Measurements from ENCODE around the gene LGALS9C.
"Not testable (repeated sequence)": the region's sequence is repeated elsewhere in the genome, so short reads cannot be mapped to it uniquely, and the experiment has no call there.

Gene LGALS9C

DNA sequence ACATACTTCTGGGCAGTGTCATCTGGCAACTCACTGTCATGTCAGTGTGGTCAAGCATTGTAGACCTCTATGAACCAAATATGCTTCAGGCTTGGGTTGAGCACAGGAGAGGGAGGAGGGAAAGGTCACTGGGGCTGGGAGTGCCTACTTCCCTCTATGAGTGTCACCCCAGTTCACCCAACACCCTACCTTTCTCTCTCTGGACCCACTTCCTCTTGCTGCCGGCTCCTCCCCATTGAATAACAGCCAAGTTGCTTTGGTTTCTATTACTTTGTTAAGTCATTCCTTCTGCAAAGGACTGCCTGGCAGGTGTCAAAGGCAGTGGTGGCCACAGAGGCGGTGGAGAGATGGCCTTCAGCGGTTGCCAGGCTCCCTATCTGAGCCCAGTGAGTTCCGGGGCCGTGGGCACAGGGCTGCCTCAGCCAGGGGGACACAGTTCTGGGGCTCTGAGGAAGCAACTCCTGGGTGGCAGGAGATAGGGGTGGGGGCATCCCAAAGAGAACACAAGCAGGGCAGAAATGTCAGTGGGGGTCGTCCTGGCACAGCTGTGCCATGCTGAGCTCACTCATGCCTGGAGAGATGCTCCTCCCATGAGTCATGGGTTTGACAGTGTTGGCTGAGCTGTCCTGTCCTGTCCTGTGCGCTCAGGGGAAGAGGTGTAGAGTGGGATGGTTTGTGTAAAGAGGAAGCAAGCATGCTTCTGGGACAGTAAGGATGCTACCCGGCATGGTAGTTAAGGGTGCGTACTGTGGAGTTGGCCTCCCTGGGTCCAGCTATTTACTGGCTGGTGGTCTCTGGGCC lies at the start of gene LGALS9C:
TSS of gene LGALS9C (plus strand) at position 282 of the 801 bp plus-strand sequence. CDS start at position 348, 66 bp downstream.
- H3K4me3 ChIP-seq (ENCODE audit: low read length); H3K9ac ChIP-seq (ENCODE audit: low read length); H3K9me3 ChIP-seq (ENCODE audit: control insufficient read depth, low read depth, low read length); H3K4me1 ChIP-seq (ENCODE audit: control insufficient read depth, low read depth, low read length); H3K36me3 ChIP-seq (ENCODE audit: control insufficient read depth, low read depth, low read length); H3K27me3 ChIP-seq (ENCODE audit: control insufficient read depth, insufficient read depth, low read length); H3K27ac ChIP-seq (ENCODE audit: low read length): not testable (repeated sequence)

DNA sequence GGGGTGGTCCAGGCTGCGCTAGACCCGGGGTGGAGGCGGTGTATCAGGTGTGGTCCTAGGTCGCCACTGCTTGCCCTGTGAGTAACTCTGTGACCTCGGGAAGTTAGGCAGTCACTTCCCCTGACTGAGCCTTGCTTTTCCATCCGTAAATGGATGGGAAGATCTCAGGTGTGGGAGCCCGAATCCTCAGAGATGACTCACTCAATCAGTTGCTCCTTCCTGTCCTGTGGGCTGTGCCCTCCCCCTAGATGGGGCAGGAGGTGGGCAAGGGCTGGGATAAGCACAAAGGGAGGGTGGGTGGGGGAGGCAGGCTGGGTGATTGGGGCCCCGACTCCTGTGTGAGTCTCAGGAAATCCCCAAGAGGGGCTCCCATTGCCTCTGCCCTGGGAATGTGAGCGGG lies 44.4 kb upstream of the LGALS9C start:
- H3K27ac ChIP-seq (ENCODE audit: low read length); H3K9me3 ChIP-seq (ENCODE audit: control insufficient read depth, low read depth, low read length); H3K9ac ChIP-seq (ENCODE audit: low read length); H3K4me3 ChIP-seq (ENCODE audit: low read length); H3K27me3 ChIP-seq (ENCODE audit: control insufficient read depth, insufficient read depth, low read length); H3K36me3 ChIP-seq (ENCODE audit: control insufficient read depth, low read depth, low read length); H3K4me1 ChIP-seq (ENCODE audit: control insufficient read depth, low read depth, low read length): not testable (repeated sequence)

DNA sequence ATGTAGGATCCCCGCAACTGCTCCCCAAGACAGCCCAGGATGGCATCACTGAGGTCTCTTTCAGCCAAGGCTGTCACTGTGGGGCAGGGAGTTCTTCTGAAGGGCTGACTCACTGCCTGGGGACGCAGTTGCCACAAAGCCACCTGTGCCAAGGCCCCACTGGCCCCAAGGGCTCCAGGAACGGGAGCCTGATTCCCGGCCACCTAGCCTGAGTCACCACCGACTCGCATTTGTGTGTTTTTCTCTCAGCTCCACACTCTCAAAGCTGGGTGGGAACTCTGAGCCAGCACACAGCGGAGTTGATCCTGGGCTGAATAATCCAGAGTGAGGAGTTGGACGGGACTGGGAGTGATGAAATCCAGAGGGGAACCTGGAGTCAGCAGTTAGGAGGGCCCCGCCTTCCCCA lies 37.1 kb upstream of the LGALS9C start:
- H3K27me3 ChIP-seq (ENCODE audit: control insufficient read depth, insufficient read depth, low read length); H3K4me1 ChIP-seq (ENCODE audit: control insufficient read depth, low read depth, low read length); H3K9ac ChIP-seq (ENCODE audit: low read length); H3K9me3 ChIP-seq (ENCODE audit: control insufficient read depth, low read depth, low read length); H3K36me3 ChIP-seq (ENCODE audit: control insufficient read depth, low read depth, low read length); H3K4me3 ChIP-seq (ENCODE audit: low read length); H3K27ac ChIP-seq (ENCODE audit: low read length): not testable (repeated sequence)

GRCh38 chr17:18442093-18442492 lies 34.5 kb upstream of the LGALS9C start:
- H3K27me3 ChIP-seq (ENCODE audit: control insufficient read depth, insufficient read depth, low read length); H3K4me1 ChIP-seq (ENCODE audit: control insufficient read depth, low read depth, low read length); H3K4me3 ChIP-seq (ENCODE audit: low read length); H3K36me3 ChIP-seq (ENCODE audit: control insufficient read depth, low read depth, low read length); H3K9ac ChIP-seq (ENCODE audit: low read length); H3K9me3 ChIP-seq (ENCODE audit: control insufficient read depth, low read depth, low read length); H3K27ac ChIP-seq (ENCODE audit: low read length): not testable (repeated sequence)

DNA sequence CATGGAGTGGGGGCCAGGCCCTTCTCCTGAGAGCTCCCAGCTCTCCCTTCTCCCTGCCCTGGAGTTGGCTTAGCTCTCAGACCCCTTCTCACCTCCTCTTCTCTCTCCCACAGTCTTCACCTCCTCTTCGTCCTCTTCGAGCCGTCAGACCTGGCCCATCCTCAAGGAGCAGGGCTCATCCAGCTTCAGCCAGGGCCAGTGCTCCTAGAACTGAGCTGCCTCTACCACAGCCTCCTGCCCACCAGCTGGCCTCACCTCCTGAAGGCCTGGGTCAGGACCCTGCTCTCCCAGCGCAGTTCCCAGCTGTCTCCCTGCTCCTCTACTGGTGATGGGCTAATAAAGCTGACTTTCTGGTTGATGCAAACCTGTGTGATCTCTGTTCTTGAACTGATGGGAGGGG lies 34.1 kb upstream of the LGALS9C start:
- not testable (repeated sequence) for H3K9me3 ChIP-seq (ENCODE audit: control insufficient read depth, low read depth, low read length); H3K4me3 ChIP-seq (ENCODE audit: low read length); H3K27me3 ChIP-seq (ENCODE audit: control insufficient read depth, insufficient read depth, low read length); H3K4me1 ChIP-seq (ENCODE audit: control insufficient read depth, low read depth, low read length); H3K36me3 ChIP-seq (ENCODE audit: control insufficient read depth, low read depth, low read length); H3K9ac ChIP-seq (ENCODE audit: low read length); H3K27ac ChIP-seq (ENCODE audit: low read length)

GRCh38 chr17:18447476-18448205 lies 28.9 kb upstream of the LGALS9C start:
- not testable (repeated sequence) for H3K27me3 ChIP-seq (ENCODE audit: control insufficient read depth, insufficient read depth, low read length); H3K27ac ChIP-seq (ENCODE audit: low read length); H3K9ac ChIP-seq (ENCODE audit: low read length); H3K36me3 ChIP-seq (ENCODE audit: control insufficient read depth, low read depth, low read length); H3K4me3 ChIP-seq (ENCODE audit: low read length); H3K4me1 ChIP-seq (ENCODE audit: control insufficient read depth, low read depth, low read length); H3K9me3 ChIP-seq (ENCODE audit: control insufficient read depth, low read depth, low read length)

DNA sequence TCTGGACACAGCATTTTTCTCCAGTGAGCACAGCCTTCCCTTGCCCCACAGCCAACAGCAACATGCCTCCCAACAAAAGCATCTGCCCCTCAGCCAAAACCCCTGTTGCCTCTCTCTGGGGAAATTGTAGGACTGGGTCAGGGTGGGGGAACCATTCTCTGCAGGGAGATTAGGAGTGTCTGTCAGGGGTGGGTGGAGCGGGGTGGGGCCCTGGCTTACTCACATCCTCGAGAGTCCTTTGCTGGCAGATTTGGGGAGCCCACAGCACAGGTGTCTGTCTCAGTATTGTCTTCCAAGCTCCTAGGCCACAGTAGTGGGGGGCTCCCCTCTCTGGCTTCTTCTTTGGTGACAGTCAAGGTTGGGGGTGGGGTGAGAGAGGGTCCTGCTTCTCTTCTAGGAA lies 28.3 kb upstream of the LGALS9C start:
- H3K27ac ChIP-seq (ENCODE audit: low read length); H3K9ac ChIP-seq (ENCODE audit: low read length); H3K27me3 ChIP-seq (ENCODE audit: control insufficient read depth, insufficient read depth, low read length); H3K4me3 ChIP-seq (ENCODE audit: low read length); H3K36me3 ChIP-seq (ENCODE audit: control insufficient read depth, low read depth, low read length); H3K9me3 ChIP-seq (ENCODE audit: control insufficient read depth, low read depth, low read length); H3K4me1 ChIP-seq (ENCODE audit: control insufficient read depth, low read depth, low read length): not testable (repeated sequence)

DNA sequence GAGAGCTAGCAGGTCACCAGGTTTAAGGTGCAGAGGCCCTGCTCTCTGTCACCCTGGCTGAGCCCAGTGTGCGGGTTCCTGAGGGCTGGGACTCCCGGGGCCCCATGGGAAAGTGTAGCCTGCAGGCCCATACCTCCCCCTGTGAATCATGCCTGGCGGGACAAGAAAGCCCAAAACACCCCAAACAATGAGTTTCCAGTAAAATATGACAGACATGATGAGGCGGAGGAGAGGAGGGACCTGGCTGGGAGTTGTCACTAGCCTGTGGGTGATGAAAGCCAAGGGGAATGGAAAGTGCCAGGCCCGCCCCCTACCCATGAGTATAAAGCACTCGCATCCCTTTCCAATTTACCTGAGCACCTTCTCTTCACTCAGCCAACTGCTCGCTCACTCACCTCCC lies 26.8 kb upstream of the LGALS9C start:
- not testable (repeated sequence) for H3K4me3 ChIP-seq (ENCODE audit: low read length); H3K27ac ChIP-seq (ENCODE audit: low read length); H3K9me3 ChIP-seq (ENCODE audit: control insufficient read depth, low read depth, low read length); H3K27me3 ChIP-seq (ENCODE audit: control insufficient read depth, insufficient read depth, low read length); H3K36me3 ChIP-seq (ENCODE audit: control insufficient read depth, low read depth, low read length); H3K4me1 ChIP-seq (ENCODE audit: control insufficient read depth, low read depth, low read length); H3K9ac ChIP-seq (ENCODE audit: low read length)

DNA sequence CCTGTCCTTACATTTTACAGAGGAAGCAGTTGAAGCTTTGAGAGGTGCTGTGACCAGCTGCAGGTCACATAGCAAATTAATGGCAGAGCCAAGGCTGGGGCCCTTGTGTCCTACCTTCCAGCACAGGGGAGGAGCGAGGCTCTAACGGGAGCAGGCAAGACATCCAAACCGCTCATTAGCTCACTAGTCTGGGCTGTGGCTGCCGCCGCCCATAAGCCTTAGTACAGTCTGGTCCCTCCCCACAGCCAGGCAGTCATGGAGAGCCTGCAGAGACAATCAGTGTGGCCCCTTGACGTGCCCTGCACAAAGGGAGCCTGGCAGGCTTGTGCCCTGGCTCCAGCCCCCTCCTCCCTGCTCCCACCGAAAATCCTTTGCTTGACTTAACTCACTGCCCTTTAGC lies 25.6 kb upstream of the LGALS9C start:
- H3K27me3 ChIP-seq (ENCODE audit: control insufficient read depth, insufficient read depth, low read length); H3K9ac ChIP-seq (ENCODE audit: low read length); H3K4me3 ChIP-seq (ENCODE audit: low read length): not testable (repeated sequence)

GRCh38 chr17:18451969-18452368 lies 24.6 kb upstream of the LGALS9C start:
- not testable (repeated sequence) for H3K4me1 ChIP-seq (ENCODE audit: control insufficient read depth, low read depth, low read length); H3K9ac ChIP-seq (ENCODE audit: low read length); H3K27me3 ChIP-seq (ENCODE audit: control insufficient read depth, insufficient read depth, low read length); H3K4me3 ChIP-seq (ENCODE audit: low read length); H3K27ac ChIP-seq (ENCODE audit: low read length); H3K9me3 ChIP-seq (ENCODE audit: control insufficient read depth, low read depth, low read length); H3K36me3 ChIP-seq (ENCODE audit: control insufficient read depth, low read depth, low read length)

More for the DNA sequence above, 25.6 kb upstream of the LGALS9C start:
- not testable (repeated sequence) for H3K4me1 ChIP-seq (ENCODE audit: control insufficient read depth, low read depth, low read length); H3K27ac ChIP-seq (ENCODE audit: low read length); H3K9me3 ChIP-seq (ENCODE audit: control insufficient read depth, low read depth, low read length); H3K36me3 ChIP-seq (ENCODE audit: control insufficient read depth, low read depth, low read length)

- H3K27ac ChIP-seq (ENCODE audit: low read length); H3K4me3 ChIP-seq (ENCODE audit: low read length); H3K27me3 ChIP-seq (ENCODE audit: control insufficient read depth, insufficient read depth, low read length); H3K4me1 ChIP-seq (ENCODE audit: control insufficient read depth, low read depth, low read length); H3K9me3 ChIP-seq (ENCODE audit: control insufficient read depth, low read depth, low read length); H3K9ac ChIP-seq (ENCODE audit: low read length); H3K36me3 ChIP-seq (ENCODE audit: control insufficient read depth, low read depth, low read length): not testable (repeated sequence)
Measured at GRCh38 chr17:18459035-18459434, 17.6 kb upstream of the LGALS9C start.

DNA sequence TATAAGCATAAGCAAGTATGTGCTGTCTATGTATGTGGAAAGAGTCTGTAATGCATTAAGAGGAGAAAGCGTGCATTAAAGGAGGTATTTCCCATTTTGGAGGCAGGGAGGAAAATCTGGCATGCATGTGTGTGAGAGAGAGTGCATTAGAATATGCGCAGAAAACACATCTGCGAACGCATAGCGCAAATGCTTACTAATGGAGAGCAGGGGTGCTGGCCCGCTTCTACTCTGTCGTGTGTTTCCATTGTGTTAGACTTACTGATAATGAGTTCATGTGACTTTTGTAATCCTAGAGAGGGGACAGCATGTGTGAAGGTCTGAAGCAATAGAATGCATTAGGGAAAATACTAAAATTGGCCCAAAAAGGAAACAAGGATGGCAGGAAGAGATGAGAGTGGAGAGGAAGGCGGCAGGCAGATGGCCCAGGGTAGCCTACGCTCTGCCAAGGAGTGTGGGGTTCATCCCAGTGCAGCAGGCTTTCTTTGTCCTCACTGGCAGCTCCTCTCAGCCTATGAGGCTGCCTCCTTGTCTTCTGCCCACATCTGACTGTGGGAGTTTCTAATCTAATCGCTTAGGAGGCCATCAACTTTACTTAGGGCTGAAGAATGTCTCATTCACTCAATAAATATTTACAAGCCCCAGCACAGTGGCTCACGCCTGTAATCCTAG lies 12.6 kb upstream of the LGALS9C start:
- not testable (repeated sequence) for H3K27me3 ChIP-seq (ENCODE audit: control insufficient read depth, insufficient read depth, low read length); H3K36me3 ChIP-seq (ENCODE audit: control insufficient read depth, low read depth, low read length); H3K4me3 ChIP-seq (ENCODE audit: low read length); H3K27ac ChIP-seq (ENCODE audit: low read length); H3K9ac ChIP-seq (ENCODE audit: low read length); H3K4me1 ChIP-seq (ENCODE audit: control insufficient read depth, low read depth, low read length); H3K9me3 ChIP-seq (ENCODE audit: control insufficient read depth, low read depth, low read length)

Data from iPS-18a (cell line).